Uterus (tissue), 2 donors: ENCODE measurements around the gene ATAD3B.
"Not testable (repeated sequence)": the region's sequence is repeated elsewhere in the genome, so short reads cannot be mapped to it uniquely, and the experiment has no call there.

Experiments
- CTCF ChIP-seq, 4 experiments: fragments of 200-600 bp in 2 of 4; fragments of 450-650 bp in 2 of 4; sonication (generic) in 2 of 4; IDR thresholded peaks; one replicate each; pipeline ENCODE4 v1.5.1; 2016 to 2019; ENCODE audit warnings: antibody characterized with exemption in 4 of 4, mild to moderate bottlenecking in 2 of 4, moderate library complexity in 1 of 4
- POLR2A ChIP-seq, 2 donors: fragments of 450-650 bp; IDR thresholded peaks; one replicate each; pipeline ENCODE4 v1.6.1; 2016; ENCODE audit warnings: antibody characterized with exemption in 2 of 2, mild to moderate bottlenecking in 1 of 2, moderate library complexity in 1 of 2

- not testable (repeated sequence) for TF ChIP-seq CTCF, POLR2A (IDR thresholded peaks at IDR 0.05)
Measured at GRCh38 chr1:1476011-1476410, 4.4 kb downstream of the ATAD3B start.
